ENCODE data around the gene MZT2A.
"Not testable (repeated sequence)": the region's sequence is repeated elsewhere in the genome, so short reads cannot be mapped to it uniquely, and the experiment has no call there.

Gene MZT2A

GRCh38 chr2:131519871-131520470 lies 27.8 kb upstream of the MZT2A start:
- H3K4me3 ChIP-seq (ENCODE audit: low read length in 2 of 2); H3K9ac ChIP-seq (ENCODE audit: low read depth in 1 of 2, low read length in 2 of 2); H3K9me3 ChIP-seq (ENCODE audit: control insufficient read depth in 2 of 2, low read length in 2 of 2); H3K27me3 ChIP-seq (ENCODE audit: control insufficient read depth in 2 of 2, insufficient read depth in 2 of 2, low read length in 2 of 2); H3K27ac ChIP-seq (ENCODE audit: low read depth in 2 of 2, low read length in 2 of 2); H3K4me1 ChIP-seq (ENCODE audit: control insufficient read depth in 2 of 2, insufficient read depth in 2 of 2, low read length in 2 of 2): not testable (repeated sequence)
- H3K36me3 ChIP-seq (ENCODE audit: control insufficient read depth in 2 of 2, insufficient read depth in 2 of 2, low read length in 2 of 2): peaks cover 0 to 14% of the 10 kb centered on the region in 2 donors

GRCh38 chr2:131519466-131519865 lies 27.3 kb upstream of the MZT2A start:
- H3K4me3 ChIP-seq (ENCODE audit: low read length in 2 of 2): no peak overlapping the region
- H3K9ac ChIP-seq (ENCODE audit: low read depth in 1 of 2, low read length in 2 of 2): no peak overlapping the region
- H3K36me3 ChIP-seq (ENCODE audit: control insufficient read depth in 2 of 2, insufficient read depth in 2 of 2, low read length in 2 of 2): peaks cover 0 to 14% of the 10 kb centered on the region in 2 donors
- H3K27ac ChIP-seq (ENCODE audit: low read depth in 2 of 2, low read length in 2 of 2): no peak overlapping the region
- no peaks in the 10 kb centered on the region for H3K9me3 ChIP-seq (ENCODE audit: control insufficient read depth in 2 of 2, low read length in 2 of 2)
- H3K27me3 ChIP-seq (ENCODE audit: control insufficient read depth in 2 of 2, insufficient read depth in 2 of 2, low read length in 2 of 2): no peaks in the 10 kb centered on the region
- no peaks in the 10 kb centered on the region for H3K4me1 ChIP-seq (ENCODE audit: control insufficient read depth in 2 of 2, insufficient read depth in 2 of 2, low read length in 2 of 2)

- H3K4me1 ChIP-seq (ENCODE audit: control insufficient read depth in 2 of 2, insufficient read depth in 2 of 2, low read length in 2 of 2); H3K4me3 ChIP-seq (ENCODE audit: low read length in 2 of 2); H3K9ac ChIP-seq (ENCODE audit: low read depth in 1 of 2, low read length in 2 of 2); H3K27me3 ChIP-seq (ENCODE audit: control insufficient read depth in 2 of 2, insufficient read depth in 2 of 2, low read length in 2 of 2); H3K9me3 ChIP-seq (ENCODE audit: control insufficient read depth in 2 of 2, low read length in 2 of 2); H3K27ac ChIP-seq (ENCODE audit: low read depth in 2 of 2, low read length in 2 of 2): not testable (repeated sequence)
- peaks cover 0 to 20% of the 10 kb centered on the region in 2 donors for H3K36me3 ChIP-seq (ENCODE audit: control insufficient read depth in 2 of 2, insufficient read depth in 2 of 2, low read length in 2 of 2)
Measured at GRCh38 chr2:131518531-131518930, 26.3 kb upstream of the MZT2A start.

- H3K27ac ChIP-seq (ENCODE audit: low read depth in 2 of 2, low read length in 2 of 2); H3K4me3 ChIP-seq (ENCODE audit: low read length in 2 of 2); H3K4me1 ChIP-seq (ENCODE audit: control insufficient read depth in 2 of 2, insufficient read depth in 2 of 2, low read length in 2 of 2); H3K9ac ChIP-seq (ENCODE audit: low read depth in 1 of 2, low read length in 2 of 2); H3K9me3 ChIP-seq (ENCODE audit: control insufficient read depth in 2 of 2, low read length in 2 of 2); H3K27me3 ChIP-seq (ENCODE audit: control insufficient read depth in 2 of 2, insufficient read depth in 2 of 2, low read length in 2 of 2): not testable (repeated sequence)
- peaks cover 0 to 22% of the 10 kb centered on the region in 2 donors for H3K36me3 ChIP-seq (ENCODE audit: control insufficient read depth in 2 of 2, insufficient read depth in 2 of 2, low read length in 2 of 2)
Measured at GRCh38 chr2:131517856-131518255, 25.7 kb upstream of the MZT2A start.

- Histone ChIP-seq H3K27me3 (ENCODE audit: control insufficient read depth in 2 of 2, insufficient read depth in 2 of 2, low read length in 2 of 2) (no peaks in the 10 kb centered on the region), H3K4me3 (ENCODE audit: low read length in 2 of 2) (no peak overlapping the region), H3K36me3 (ENCODE audit: control insufficient read depth in 2 of 2, insufficient read depth in 2 of 2, low read length in 2 of 2) (peaks cover 0 to 23% of the 10 kb centered on the region in 2 donors), H3K4me1 (ENCODE audit: control insufficient read depth in 2 of 2, insufficient read depth in 2 of 2, low read length in 2 of 2) (no peaks in the 10 kb centered on the region), H3K9me3 (ENCODE audit: control insufficient read depth in 2 of 2, low read length in 2 of 2) (no peaks in the 10 kb centered on the region), H3K27ac (ENCODE audit: low read depth in 2 of 2, low read length in 2 of 2) (no peak overlapping the region), H3K9ac (ENCODE audit: low read depth in 1 of 2, low read length in 2 of 2) (no peak overlapping the region)
Measured at GRCh38 chr2:131517106-131517831, 25.1 kb upstream of the MZT2A start.

DNA sequence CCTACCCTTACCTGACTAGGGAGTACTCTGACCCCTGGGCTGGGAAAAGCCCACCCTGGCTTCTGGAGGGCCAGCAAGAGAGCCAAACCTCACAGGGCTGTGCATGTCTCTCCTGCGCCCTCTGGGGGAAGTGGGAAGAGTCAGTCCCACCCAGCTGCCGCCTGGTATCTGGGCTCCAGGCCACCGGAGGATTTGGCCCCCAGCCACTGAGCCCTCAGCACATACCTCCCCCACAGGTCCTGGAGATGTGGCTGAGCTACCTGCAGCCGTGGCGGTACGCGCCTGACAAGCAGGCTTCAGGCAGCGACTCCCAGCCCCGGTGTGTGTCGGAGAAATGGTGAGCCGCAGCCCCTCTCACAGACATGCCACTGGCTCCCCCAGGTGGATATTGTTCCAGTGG lies 24.4 kb upstream of the MZT2A start:
- H3K36me3 ChIP-seq (ENCODE audit: control insufficient read depth in 2 of 2, insufficient read depth in 2 of 2, low read length in 2 of 2): peaks cover 0 to 23% of the 10 kb centered on the region in 2 donors
- H3K9me3 ChIP-seq (ENCODE audit: control insufficient read depth in 2 of 2, low read length in 2 of 2); H3K4me1 ChIP-seq (ENCODE audit: control insufficient read depth in 2 of 2, insufficient read depth in 2 of 2, low read length in 2 of 2); H3K27me3 ChIP-seq (ENCODE audit: control insufficient read depth in 2 of 2, insufficient read depth in 2 of 2, low read length in 2 of 2); H3K4me3 ChIP-seq (ENCODE audit: low read length in 2 of 2); H3K9ac ChIP-seq (ENCODE audit: low read depth in 1 of 2, low read length in 2 of 2); H3K27ac ChIP-seq (ENCODE audit: low read depth in 2 of 2, low read length in 2 of 2): not testable (repeated sequence)

GRCh38 chr2:131516011-131516410 lies 23.8 kb upstream of the MZT2A start:
- peaks cover 0 to 23% of the 10 kb centered on the region in 2 donors for H3K36me3 ChIP-seq (ENCODE audit: control insufficient read depth in 2 of 2, insufficient read depth in 2 of 2, low read length in 2 of 2)
- no peak overlapping the region for H3K9ac ChIP-seq (ENCODE audit: low read depth in 1 of 2, low read length in 2 of 2)
- H3K4me3 ChIP-seq (ENCODE audit: low read length in 2 of 2): no peak overlapping the region
- H3K9me3 ChIP-seq (ENCODE audit: control insufficient read depth in 2 of 2, low read length in 2 of 2): no peaks in the 10 kb centered on the region
- H3K4me1 ChIP-seq (ENCODE audit: control insufficient read depth in 2 of 2, insufficient read depth in 2 of 2, low read length in 2 of 2): no peaks in the 10 kb centered on the region
- H3K27ac ChIP-seq (ENCODE audit: low read depth in 2 of 2, low read length in 2 of 2): no peak overlapping the region
- H3K27me3 ChIP-seq (ENCODE audit: control insufficient read depth in 2 of 2, insufficient read depth in 2 of 2, low read length in 2 of 2): no peaks in the 10 kb centered on the region

DNA sequence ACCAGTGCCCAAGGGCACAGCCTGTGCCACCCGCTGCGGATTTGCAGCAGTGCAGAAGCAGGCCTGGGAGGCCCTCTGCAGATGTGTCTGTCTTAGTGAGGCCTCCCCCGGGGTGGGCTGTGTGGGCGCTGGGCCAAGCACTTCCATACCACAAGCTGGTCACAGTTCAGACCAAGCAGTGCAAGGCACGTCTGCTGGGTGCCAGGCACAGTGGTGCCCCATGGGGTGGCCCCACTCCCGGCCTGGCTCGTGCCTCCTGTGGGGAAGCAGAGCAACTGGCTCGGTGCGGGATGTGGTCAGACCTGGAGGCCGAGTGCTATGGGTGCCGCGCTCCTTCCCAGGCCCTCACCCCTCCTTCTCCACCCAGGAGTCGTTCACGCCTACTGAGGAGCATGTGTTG lies 23.0 kb upstream of the MZT2A start:
- peaks cover 0 to 18% of the 10 kb centered on the region in 2 donors for H3K36me3 ChIP-seq (ENCODE audit: control insufficient read depth in 2 of 2, insufficient read depth in 2 of 2, low read length in 2 of 2)
- H3K9me3 ChIP-seq (ENCODE audit: control insufficient read depth in 2 of 2, low read length in 2 of 2); H3K9ac ChIP-seq (ENCODE audit: low read depth in 1 of 2, low read length in 2 of 2); H3K4me1 ChIP-seq (ENCODE audit: control insufficient read depth in 2 of 2, insufficient read depth in 2 of 2, low read length in 2 of 2); H3K4me3 ChIP-seq (ENCODE audit: low read length in 2 of 2); H3K27ac ChIP-seq (ENCODE audit: low read depth in 2 of 2, low read length in 2 of 2); H3K27me3 ChIP-seq (ENCODE audit: control insufficient read depth in 2 of 2, insufficient read depth in 2 of 2, low read length in 2 of 2): not testable (repeated sequence)

- not testable (repeated sequence) for H3K27me3 ChIP-seq (ENCODE audit: control insufficient read depth in 2 of 2, insufficient read depth in 2 of 2, low read length in 2 of 2); H3K9me3 ChIP-seq (ENCODE audit: control insufficient read depth in 2 of 2, low read length in 2 of 2); H3K9ac ChIP-seq (ENCODE audit: low read depth in 1 of 2, low read length in 2 of 2); H3K4me3 ChIP-seq (ENCODE audit: low read length in 2 of 2); H3K27ac ChIP-seq (ENCODE audit: low read depth in 2 of 2, low read length in 2 of 2); H3K4me1 ChIP-seq (ENCODE audit: control insufficient read depth in 2 of 2, insufficient read depth in 2 of 2, low read length in 2 of 2)
- H3K36me3 ChIP-seq (ENCODE audit: control insufficient read depth in 2 of 2, insufficient read depth in 2 of 2, low read length in 2 of 2): peaks cover 0 to 19% of the 10 kb centered on the region in 2 donors
Measured at GRCh38 chr2:131514408-131515166, 22.4 kb upstream of the MZT2A start.
